Liver (tissue), 9 donors: ENCODE data around the gene TSEN34. TPM values are rescaled to one million over a fixed set of nuclear protein-coding genes. Genes with fewer than 3 reads are reported as not detected.

ENCODE experiments used
- DNase-seq: peaks from one replicate; pipeline ENCODE4 v3.0.0-alpha.2; 2017; ENCODE audit warnings: low spot score
- H3K27ac ChIP-seq, 2 donors: one replicate each; pipeline ENCODE4 v1.7.0; 2013; ENCODE audit warnings: inconsistent platforms in 2 of 2, low read length in 2 of 2, control low read depth in 1 of 2, low read depth in 1 of 2, mild to moderate bottlenecking in 1 of 2
- H3K27me3 ChIP-seq, 4 donors: one replicate each; pipeline versions ENCODE4 v1.6.1 to v1.7.0; 2013; ENCODE audit warnings: low read length in 3 of 4, inconsistent platforms in 1 of 4, mild to moderate bottlenecking in 1 of 4, moderate library complexity in 1 of 4; ENCODE audit not compliant: control insufficient read depth in 4 of 4, insufficient read depth in 4 of 4
- H3K36me3 ChIP-seq, 4 donors: one replicate each; pipeline versions ENCODE4 v1.6.1 to v1.7.0; 2013; ENCODE audit warnings: low read length in 3 of 4, mild to moderate bottlenecking in 3 of 4, low read depth in 1 of 4, moderate library complexity in 1 of 4; ENCODE audit not compliant: control insufficient read depth in 4 of 4, insufficient read depth in 3 of 4
- H3K4me1 ChIP-seq, 4 donors: one replicate each; pipeline versions ENCODE4 v1.6.1 to v1.7.0; 2013; ENCODE audit warnings: low read length in 3 of 4, mild to moderate bottlenecking in 3 of 4, moderate library complexity in 1 of 4; ENCODE audit not compliant: control insufficient read depth in 4 of 4, insufficient read depth in 4 of 4
- H3K4me3 ChIP-seq, 3 donors: one replicate each; pipeline versions ENCODE4 v1.6.1 to v1.7.0; 2013; ENCODE audit warnings: low read length in 3 of 3, control low read depth in 1 of 3, low read depth in 1 of 3, mild to moderate bottlenecking in 1 of 3
- H3K9ac ChIP-seq, 2 donors: one replicate each; pipeline ENCODE4 v1.7.0; 2013; ENCODE audit warnings: low read length in 2 of 2, mild to moderate bottlenecking in 2 of 2, moderate library complexity in 2 of 2, control low read depth in 1 of 2, low read depth in 1 of 2
- H3K9me3 ChIP-seq, 4 donors: one replicate each; pipeline versions ENCODE4 v1.6.1 to v1.7.0; 2013; ENCODE audit warnings: low read length in 3 of 4; ENCODE audit not compliant: control insufficient read depth in 4 of 4
- EGR1 ChIP-seq, 2 donors: IDR thresholded peaks; 2 replicates each; pipeline ENCODE4 v1.6.1; 2016 to 2018; ENCODE audit warnings: antibody characterized with exemption in 2 of 2, low read depth in 2 of 2
- FOXA1 ChIP-seq: IDR thresholded peaks from 2 replicates; pipeline ENCODE4 v1.6.1; 2016; ENCODE audit warnings: antibody characterized with exemption
- FOXA2 ChIP-seq: IDR thresholded peaks from 2 replicates; pipeline ENCODE4 v1.6.1; 2016; ENCODE audit warnings: antibody characterized with exemption
- GABPA ChIP-seq, 2 donors: IDR thresholded peaks in 1 of 2; conservative IDR thresholded peaks in 1 of 2; 2 replicates each; pipeline ENCODE4 v1.6.1; 2016; ENCODE audit warnings: antibody characterized with exemption in 2 of 2, mild to moderate bottlenecking in 1 of 2, moderate library complexity in 1 of 2
- HNF4A ChIP-seq, 2 donors: conservative IDR thresholded peaks; 2 replicates each; pipeline ENCODE4 v1.6.1; 2016; ENCODE audit warnings: antibody characterized with exemption in 2 of 2, mild to moderate bottlenecking in 2 of 2
- JUND ChIP-seq, 2 donors: IDR thresholded peaks; 2 replicates each; pipeline ENCODE4 v1.6.1; 2016; ENCODE audit warnings: antibody characterized with exemption in 2 of 2
- RAD21 ChIP-seq, 2 donors: IDR thresholded peaks; 2 replicates each; pipeline ENCODE4 v1.6.1; 2016; ENCODE audit warnings: antibody characterized with exemption in 2 of 2, mild to moderate bottlenecking in 2 of 2
- RXRA ChIP-seq, 2 donors: IDR thresholded peaks; 2 replicates each; pipeline ENCODE4 v1.6.1; 2017 to 2018; ENCODE audit warnings: antibody characterized with exemption in 2 of 2, mild to moderate bottlenecking in 1 of 2
- SP1 ChIP-seq: IDR thresholded peaks from 2 replicates; pipeline ENCODE4 v1.6.1; 2018; ENCODE audit warnings: antibody characterized with exemption, mild to moderate bottlenecking
- TAF1 ChIP-seq: conservative IDR thresholded peaks from 2 replicates; pipeline ENCODE4 v1.6.1; 2016; ENCODE audit warnings: antibody characterized with exemption, mild to moderate bottlenecking
- WGBS: extraction: QIAGEN DNeasy Blood & Tissue Kit; methylation state at CpG from one replicate; pipeline ENCODE4 v1.1.7; 2013; 5-methylcytosine and 5-hydroxymethylcytosine counted together
- polyA plus RNA-seq, 2 donors: library from polyadenylated mRNA; stranded (reverse) in 1 of 2; unstranded in 1 of 2; fragments of 200-250 nt in 1 of 2; fragments of >200 nt in 1 of 2; fragmentation: Nextera tagmentation in 1 of 2; extraction: Ambion mirVana in 1 of 2; gene quantifications; one replicate each; pipeline versions ENCODE4 v1.2.1 to v1.2.3, GENCODE V29; 2013 to 2015
- total RNA-seq, 2 donors: library from RNA; depleted of rRNA; stranded (reverse); fragments of >200 nt; gene quantifications; one replicate each; pipeline ENCODE4 v1.2.3, GENCODE V29; 2014
- TF ChIP-seq, protein P1 (sequence below): IDR thresholded peaks from 2 replicates; pipeline ENCODE4 v1.6.1; 2016; ENCODE audit warnings: antibody characterized with exemption
- TF ChIP-seq, protein P2 (sequence below): IDR thresholded peaks from 2 replicates; pipeline ENCODE4 v1.6.1; 2016; ENCODE audit warnings: antibody characterized with exemption
- TF ChIP-seq, protein P3 (sequence below): fragments of 150-350 bp; IDR thresholded peaks from 2 replicates; pipeline ENCODE4 v1.5.1; 2017; ENCODE audit warnings: improper control_type of control experiment, low read depth, low read length; ENCODE audit not compliant: missing input control
- TF ChIP-seq, protein P4 (sequence below): IDR thresholded peaks from 2 replicates; pipeline ENCODE4 v1.6.1; 2016; ENCODE audit warnings: antibody characterized with exemption
- donor health status: healthy.
- donor health status: healthy.
- donor health status: healthy.
- donor health status: healthy.
- donor health status: healthy.

Gene TSEN34
- total and polyA plus RNA-seq, 4 donors, result 15.5 to 37.9 (median 24.6) TPM

DNA sequence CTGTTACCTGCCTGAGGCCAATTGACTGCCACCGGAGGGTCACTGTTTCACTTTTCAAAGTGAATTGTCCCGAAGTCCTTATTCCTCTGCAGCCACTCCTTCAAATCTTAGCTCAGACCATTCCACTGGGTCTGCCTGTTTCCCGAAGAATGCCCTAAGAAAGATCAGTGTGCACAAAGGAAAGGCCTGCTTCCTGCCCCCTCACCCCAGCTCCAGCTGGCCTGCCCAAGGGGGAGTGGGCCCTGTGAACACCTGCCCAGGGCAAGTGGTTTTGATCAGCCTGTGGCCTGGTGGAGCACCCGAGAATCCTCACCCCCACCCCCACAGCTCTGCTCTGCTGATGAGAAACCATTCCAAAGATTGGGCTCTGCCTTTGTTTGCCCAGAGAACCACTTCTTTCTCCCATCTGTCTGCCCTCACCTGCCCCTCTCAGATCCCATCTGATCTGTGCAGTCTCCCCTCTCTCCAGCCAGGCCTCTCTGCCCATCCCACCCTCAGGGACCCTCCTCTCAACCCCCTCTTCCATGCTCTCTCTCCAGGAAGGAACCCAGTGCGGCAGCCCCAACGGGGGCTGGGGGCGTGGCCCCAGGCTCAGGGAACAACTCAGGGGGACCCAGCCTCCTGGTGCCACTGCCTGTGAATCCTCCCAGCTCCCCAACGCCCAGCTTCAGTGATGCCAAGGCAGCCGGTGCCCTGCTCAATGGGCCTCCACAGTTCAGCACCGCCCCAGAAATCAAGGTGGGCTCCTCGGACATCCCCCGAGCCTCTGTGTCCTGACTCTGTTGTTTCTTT lies 41.9 kb upstream of the TSEN34 start:
- Histone ChIP-seq H3K9ac (no peak overlapping the region), H3K4me1 (no peaks in the 10 kb centered on the region), H3K27me3 (no peaks in the 10 kb centered on the region), H3K9me3 (no peaks in the 10 kb centered on the region), H3K27ac (no peak overlapping the region), H3K36me3 (peaks cover 30 to 94% (median 56%) of the 10 kb centered on the region in 4 donors), H3K4me3 (no peak overlapping the region)
- DNase-seq, result no peak
- TF ChIP-seq FOXA1 (no peak), TAF1 (no peak), FOXA2 (no peak), SP1 (no peak), RXRA (IDR thresholded peaks at IDR 0.05) (no peak)
- TF ChIP-seq, protein P1, sequence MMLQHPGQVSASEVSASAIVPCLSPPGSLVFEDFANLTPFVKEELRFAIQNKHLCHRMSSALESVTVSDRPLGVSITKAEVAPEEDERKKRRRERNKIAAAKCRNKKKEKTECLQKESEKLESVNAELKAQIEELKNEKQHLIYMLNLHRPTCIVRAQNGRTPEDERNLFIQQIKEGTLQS, result no peak
- TF ChIP-seq, protein P2, sequence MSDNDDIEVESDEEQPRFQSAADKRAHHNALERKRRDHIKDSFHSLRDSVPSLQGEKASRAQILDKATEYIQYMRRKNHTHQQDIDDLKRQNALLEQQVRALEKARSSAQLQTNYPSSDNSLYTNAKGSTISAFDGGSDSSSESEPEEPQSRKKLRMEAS, result no peak
- 87% methylated on average over 12 of the region's 12 CpGs for WGBS

DNA sequence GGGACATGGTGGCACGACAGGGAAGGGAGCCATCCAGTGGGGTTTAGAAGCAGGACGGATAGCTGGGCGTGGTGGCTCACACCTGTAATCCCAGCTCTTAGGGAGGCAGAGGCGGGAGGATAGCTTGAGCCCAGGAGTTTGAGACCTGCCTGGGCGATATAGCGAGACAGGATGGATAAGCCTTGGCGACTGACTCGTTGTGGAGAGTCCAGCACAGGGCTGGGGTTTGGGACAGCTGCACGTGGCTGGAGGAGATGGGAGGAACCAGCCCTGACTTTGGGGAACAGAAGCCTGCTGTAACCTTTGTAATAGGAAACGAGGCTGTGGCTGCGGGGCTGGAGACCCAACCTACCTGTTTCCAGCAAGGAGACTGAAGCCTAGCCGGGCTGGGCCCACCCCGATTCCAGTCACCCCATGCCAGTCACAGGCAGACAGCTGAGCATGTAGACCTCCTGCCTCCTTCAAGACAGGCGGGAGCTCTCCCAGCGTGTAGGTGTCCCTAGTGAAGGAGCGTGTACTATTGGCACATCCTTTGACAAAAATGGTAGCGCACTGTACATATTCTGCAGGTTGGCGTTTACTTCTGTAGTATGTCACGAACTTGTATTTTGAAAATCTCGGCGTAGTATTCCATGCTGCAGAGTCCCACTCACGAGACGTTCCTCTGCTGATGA lies 39.6 kb upstream of the TSEN34 start:
- no peak overlapping the region for H3K27ac ChIP-seq
- TF ChIP-seq HNF4A (conservative IDR thresholded peaks at IDR 0.05) (no peak), FOXA1 (no peak), EGR1 (IDR thresholded peaks at IDR 0.05; ENCODE audit: low read depth in 2 of 2) (no peak), JUND (IDR thresholded peaks at IDR 0.05) (no peak), RAD21 (IDR thresholded peaks at IDR 0.05) (no peak), SP1 (no peak), GABPA (IDR thresholded peaks at IDR 0.05 in 1 of 2, conservative IDR thresholded peaks at IDR 0.05 in 1 of 2) (no peak)
- TF ChIP-seq, protein P1, result no peak
- TF ChIP-seq, protein P2, result no peak
- TF ChIP-seq, protein P3, sequence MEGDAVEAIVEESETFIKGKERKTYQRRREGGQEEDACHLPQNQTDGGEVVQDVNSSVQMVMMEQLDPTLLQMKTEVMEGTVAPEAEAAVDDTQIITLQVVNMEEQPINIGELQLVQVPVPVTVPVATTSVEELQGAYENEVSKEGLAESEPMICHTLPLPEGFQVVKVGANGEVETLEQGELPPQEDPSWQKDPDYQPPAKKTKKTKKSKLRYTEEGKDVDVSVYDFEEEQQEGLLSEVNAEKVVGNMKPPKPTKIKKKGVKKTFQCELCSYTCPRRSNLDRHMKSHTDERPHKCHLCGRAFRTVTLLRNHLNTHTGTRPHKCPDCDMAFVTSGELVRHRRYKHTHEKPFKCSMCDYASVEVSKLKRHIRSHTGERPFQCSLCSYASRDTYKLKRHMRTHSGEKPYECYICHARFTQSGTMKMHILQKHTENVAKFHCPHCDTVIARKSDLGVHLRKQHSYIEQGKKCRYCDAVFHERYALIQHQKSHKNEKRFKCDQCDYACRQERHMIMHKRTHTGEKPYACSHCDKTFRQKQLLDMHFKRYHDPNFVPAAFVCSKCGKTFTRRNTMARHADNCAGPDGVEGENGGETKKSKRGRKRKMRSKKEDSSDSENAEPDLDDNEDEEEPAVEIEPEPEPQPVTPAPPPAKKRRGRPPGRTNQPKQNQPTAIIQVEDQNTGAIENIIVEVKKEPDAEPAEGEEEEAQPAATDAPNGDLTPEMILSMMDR, result no peak
- TF ChIP-seq, protein P4, sequence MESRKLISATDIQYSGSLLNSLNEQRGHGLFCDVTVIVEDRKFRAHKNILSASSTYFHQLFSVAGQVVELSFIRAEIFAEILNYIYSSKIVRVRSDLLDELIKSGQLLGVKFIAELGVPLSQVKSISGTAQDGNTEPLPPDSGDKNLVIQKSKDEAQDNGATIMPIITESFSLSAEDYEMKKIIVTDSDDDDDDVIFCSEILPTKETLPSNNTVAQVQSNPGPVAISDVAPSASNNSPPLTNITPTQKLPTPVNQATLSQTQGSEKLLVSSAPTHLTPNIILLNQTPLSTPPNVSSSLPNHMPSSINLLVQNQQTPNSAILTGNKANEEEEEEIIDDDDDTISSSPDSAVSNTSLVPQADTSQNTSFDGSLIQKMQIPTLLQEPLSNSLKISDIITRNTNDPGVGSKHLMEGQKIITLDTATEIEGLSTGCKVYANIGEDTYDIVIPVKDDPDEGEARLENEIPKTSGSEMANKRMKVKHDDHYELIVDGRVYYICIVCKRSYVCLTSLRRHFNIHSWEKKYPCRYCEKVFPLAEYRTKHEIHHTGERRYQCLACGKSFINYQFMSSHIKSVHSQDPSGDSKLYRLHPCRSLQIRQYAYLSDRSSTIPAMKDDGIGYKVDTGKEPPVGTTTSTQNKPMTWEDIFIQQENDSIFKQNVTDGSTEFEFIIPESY, result no peak
- 88% methylated on average over 23 of the region's 23 CpGs for WGBS
- H3K9ac ChIP-seq, result no peak overlapping the region
- no peaks in the 10 kb centered on the region for H3K9me3 ChIP-seq
- H3K4me1 ChIP-seq, result no peaks in the 10 kb centered on the region
- peaks cover 29 to 94% (median 62%) of the 10 kb centered on the region in 4 donors for H3K36me3 ChIP-seq
- H3K4me3 ChIP-seq, result no peak overlapping the region
- no peaks in the 10 kb centered on the region for H3K27me3 ChIP-seq
- DNase-seq, result no peak
